IPS-11a (cell line): ENCODE measurements around the gene ACY1.

ENCODE experiments used
- H3K4me3 ChIP-seq: one replicate; pipeline ENCODE4 v1.5.1; 2013; ENCODE audit warnings: low read depth, low read length, control low read depth

Gene ACY1

GRCh38 chr3:51962854-51963530, 20.3 kb upstream of the ACY1 start:
- no peak overlapping the region for H3K4me3 ChIP-seq

- no peak overlapping the region for H3K4me3 ChIP-seq
These were observed 19.3 kb upstream of the ACY1 start for GRCh38 chr3:51963951-51964451.

GRCh38 chr3:51964521-51964920, 18.8 kb upstream of the ACY1 start:
- no peak overlapping the region for H3K4me3 ChIP-seq

- H3K4me3 ChIP-seq = no peak overlapping the region
These were observed 17.3 kb upstream of the ACY1 start for GRCh38 chr3:51966016-51966415.

GRCh38 chr3:51966486-51966885, 16.8 kb upstream of the ACY1 start:
- H3K4me3 ChIP-seq = no peak overlapping the region

- H3K4me3 ChIP-seq = peak overlapping the region; percentile 28
These were observed 16.4 kb upstream of the ACY1 start for GRCh38 chr3:51966922-51967383.

GRCh38 chr3:51967384-51968169, 15.8 kb upstream of the ACY1 start, which contains the start of gene PCBP4:
TSS of gene PCBP4 (minus strand) at chr3:51967454. CDS start at chr3:51961240, 6,214 bp downstream.
- H3K4me3 ChIP-seq = peak within 1 kb of the TSS; percentile 56

GRCh38 chr3:51968170-51968775, 15.1 kb upstream of the ACY1 start:
- peak overlapping the region; percentile 56 for H3K4me3 ChIP-seq

GRCh38 chr3:51968883-51969678, 14.3 kb upstream of the ACY1 start:
- no peak overlapping the region for H3K4me3 ChIP-seq

- H3K4me3 ChIP-seq = no peak overlapping the region
These were observed 13.5 kb upstream of the ACY1 start for GRCh38 chr3:51969841-51970240.

- no peak overlapping the region for H3K4me3 ChIP-seq
These were observed 12.6 kb upstream of the ACY1 start for GRCh38 chr3:51970606-51971300.

- H3K4me3 ChIP-seq = no peak overlapping the region
These were observed 12.0 kb upstream of the ACY1 start for GRCh38 chr3:51971350-51971749.

- H3K4me3 ChIP-seq = peak overlapping the region; percentile 13
These were observed 8.9 kb upstream of the ACY1 start for GRCh38 chr3:51974277-51974962.

GRCh38 chr3:51974963-51975851, 8.1 kb upstream of the ACY1 start, which contains the start of gene ABHD14A:
TSS of gene ABHD14A (plus strand) at chr3:51975064. CDS start at chr3:51975136, 72 bp downstream.
- peak within 1 kb of the TSS; percentile 50 for H3K4me3 ChIP-seq

GRCh38 chr3:51975852-51976549, 7.3 kb upstream of the ACY1 start:
- H3K4me3 ChIP-seq = no peak overlapping the region

- H3K4me3 ChIP-seq = no peak overlapping the region
These were observed 5.7 kb upstream of the ACY1 start for GRCh38 chr3:51977446-51978142.

GRCh38 chr3:51978143-51978502, 5.2 kb upstream of the ACY1 start:
- no peak overlapping the region for H3K4me3 ChIP-seq
